GM21390 (cell line): Measurements from ENCODE around the gene COX19.

Source experiments
- ATAC-seq: cut with Tn5 transposase; IDR thresholded peaks from one replicate; pipeline ENCODE4 v1.9.1; 2021; ENCODE audit not compliant: unreplicated experiment

The COX19 gene

GRCh38 chr7:992709-993607 is 17.6 kb upstream of the COX19 start:
- peak; percentile 71 for ATAC-seq

- no peak for ATAC-seq
These were observed 16.6 kb upstream of the COX19 start for GRCh38 chr7:991729-992656.

DNA sequence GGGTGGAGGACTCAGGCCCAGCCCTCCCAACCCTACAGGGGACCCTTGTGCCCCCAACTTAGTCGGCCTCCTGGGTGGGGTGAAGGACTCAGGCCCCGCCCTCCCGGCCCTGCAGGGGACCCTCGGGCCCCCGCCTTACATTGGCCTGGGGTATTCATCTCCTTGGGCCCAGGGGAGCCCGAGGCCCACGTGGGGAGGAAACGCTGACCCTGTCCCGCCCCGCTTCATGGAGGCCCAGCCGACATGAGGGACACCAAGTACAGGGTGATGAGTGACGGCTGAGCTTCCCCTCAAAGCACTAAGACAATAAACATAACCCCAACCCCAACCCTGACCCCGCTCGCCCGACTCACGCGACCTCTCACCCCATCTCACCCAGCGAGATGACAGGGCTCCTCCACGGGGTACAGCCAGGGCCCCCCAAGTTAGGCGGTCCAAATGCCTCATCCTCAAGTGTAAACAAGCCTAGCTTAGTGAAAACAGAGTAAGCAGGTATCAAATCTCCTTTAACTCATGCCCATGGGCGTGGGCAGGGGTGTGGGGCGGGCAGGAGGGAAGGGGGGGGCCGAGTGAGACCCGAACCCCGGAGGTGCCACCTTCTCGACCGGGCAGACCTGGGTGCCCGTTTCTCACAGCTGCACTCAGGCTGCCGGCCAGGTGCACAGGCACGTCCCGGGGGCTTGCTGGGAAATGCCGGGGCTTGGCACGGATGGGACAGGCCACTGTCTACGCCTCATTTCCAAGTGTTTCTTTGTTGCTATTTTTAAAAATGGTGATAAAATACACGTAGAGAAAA is 15.8 kb upstream of the COX19 start:
- ATAC-seq, result no peak

- no peak for ATAC-seq
These were observed 15.1 kb upstream of the COX19 start for GRCh38 chr7:990352-990932.

- ATAC-seq, result no peak
These were observed 13.7 kb upstream of the COX19 start for GRCh38 chr7:988963-989529.

DNA sequence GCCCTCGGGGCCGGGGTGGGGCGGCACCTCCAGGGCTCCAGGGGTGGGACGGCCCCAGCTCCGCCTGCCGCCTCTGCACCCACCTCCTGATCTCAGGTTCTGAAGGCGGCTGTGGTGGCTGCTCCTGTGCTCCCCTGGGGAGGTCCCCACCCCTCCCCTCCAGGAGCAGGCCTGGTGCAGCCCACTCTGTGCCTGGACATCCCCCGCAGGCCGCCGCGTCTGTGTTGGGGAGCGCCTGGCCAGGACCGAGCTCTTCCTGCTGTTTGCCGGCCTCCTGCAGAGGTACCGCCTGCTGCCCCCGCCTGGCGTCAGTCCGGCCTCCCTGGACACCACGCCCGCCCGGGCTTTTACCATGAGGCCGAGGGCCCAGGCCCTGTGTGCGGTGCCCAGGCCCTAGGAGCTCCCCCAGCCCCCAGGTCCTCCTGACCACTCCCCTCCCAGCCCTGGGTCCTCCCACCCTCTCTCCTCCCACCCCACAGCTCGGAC is 13.1 kb upstream of the COX19 start:
- no peak for ATAC-seq

GRCh38 chr7:987909-988308 is 12.6 kb upstream of the COX19 start:
- ATAC-seq, result no peak

DNA sequence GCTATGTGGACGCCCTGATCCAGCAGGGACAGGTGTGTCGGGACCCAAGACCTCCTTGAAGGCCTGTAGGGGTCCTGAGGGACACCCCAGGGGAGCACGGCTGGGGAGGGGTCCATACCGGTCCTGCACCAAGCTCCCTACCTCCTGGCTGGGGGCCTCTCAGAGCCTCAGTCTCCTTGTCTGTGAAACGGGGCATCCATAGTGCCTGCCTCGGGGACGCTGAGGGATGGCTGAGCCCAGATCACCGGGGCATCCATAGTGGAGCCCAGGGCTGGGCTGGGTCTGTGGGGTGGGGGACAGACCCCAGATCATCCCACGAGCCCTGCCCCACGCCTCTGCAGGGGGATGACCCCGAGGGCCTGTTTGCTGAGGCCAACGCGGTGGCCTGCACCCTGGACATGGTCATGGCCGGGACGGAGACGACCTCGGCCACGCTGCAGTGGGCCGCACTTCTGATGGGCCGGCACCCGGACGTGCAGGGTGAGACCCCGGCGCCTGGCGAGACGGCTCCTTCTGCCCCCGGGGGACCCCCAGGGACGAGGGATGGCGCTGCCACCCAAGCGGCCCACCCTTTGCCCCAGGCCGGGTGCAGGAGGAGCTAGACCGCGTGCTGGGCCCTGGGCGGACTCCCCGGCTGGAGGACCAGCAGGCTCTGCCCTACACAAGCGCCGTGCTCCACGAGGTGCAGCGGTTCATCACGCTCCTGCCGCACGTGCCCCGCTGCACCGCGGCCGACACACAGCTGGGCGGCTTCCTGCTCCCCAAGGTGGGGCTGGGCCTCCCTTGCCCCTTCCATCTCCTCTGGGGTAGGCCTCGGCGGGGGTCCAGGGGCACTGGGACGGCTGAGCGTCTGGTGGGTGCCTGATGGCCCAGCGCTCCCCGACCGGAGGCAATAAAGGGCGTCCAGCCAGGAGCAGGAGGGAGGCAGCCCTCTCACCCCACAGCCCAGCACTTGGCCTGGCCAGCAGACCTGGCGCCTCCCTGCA is 11.7 kb upstream of the COX19 start:
- no peak for ATAC-seq

- no peak for ATAC-seq
These were observed 10.8 kb upstream of the COX19 start for GRCh38 chr7:985915-986741.

GRCh38 chr7:985127-985416 is 9.7 kb upstream of the COX19 start:
- ATAC-seq, result no peak

DNA sequence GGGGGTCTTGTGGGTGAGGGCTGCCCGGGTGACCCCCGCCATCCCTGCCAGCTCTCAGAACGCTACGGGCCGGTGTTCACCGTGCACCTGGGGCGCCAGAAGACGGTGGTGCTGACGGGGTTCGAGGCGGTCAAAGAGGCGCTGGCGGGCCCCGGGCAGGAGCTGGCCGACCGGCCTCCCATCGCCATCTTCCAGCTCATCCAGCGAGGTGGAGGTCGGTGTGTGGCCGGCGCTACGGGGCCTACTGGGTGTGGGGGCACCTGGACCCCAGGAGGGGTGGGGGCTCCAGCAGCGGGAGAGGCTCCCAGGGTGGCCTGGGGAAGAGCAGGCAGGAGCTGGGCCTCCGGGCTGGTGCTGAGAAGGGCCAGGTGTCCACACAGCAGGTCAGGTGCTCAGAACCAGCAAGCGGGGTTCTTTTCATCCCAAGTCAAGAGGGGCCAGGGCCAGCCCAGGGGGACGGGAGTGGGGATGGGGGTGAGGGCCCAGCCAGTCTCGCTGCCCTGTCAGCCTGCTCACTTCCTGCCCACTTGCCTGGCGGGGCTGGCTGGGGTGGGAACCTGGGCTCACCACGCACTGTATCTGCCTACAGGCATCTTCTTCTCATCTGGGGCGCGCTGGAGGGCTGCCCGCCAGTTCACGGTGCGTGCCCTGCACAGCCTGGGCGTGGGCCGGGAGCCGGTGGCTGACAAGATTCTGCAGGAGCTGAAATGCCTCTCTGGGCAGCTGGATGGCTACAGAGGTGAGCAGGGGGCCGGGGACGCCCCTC is 9.2 kb upstream of the COX19 start:
- ATAC-seq, result no peak

GRCh38 chr7:983616-984071 is 8.3 kb upstream of the COX19 start:
- ATAC-seq, result no peak

DNA sequence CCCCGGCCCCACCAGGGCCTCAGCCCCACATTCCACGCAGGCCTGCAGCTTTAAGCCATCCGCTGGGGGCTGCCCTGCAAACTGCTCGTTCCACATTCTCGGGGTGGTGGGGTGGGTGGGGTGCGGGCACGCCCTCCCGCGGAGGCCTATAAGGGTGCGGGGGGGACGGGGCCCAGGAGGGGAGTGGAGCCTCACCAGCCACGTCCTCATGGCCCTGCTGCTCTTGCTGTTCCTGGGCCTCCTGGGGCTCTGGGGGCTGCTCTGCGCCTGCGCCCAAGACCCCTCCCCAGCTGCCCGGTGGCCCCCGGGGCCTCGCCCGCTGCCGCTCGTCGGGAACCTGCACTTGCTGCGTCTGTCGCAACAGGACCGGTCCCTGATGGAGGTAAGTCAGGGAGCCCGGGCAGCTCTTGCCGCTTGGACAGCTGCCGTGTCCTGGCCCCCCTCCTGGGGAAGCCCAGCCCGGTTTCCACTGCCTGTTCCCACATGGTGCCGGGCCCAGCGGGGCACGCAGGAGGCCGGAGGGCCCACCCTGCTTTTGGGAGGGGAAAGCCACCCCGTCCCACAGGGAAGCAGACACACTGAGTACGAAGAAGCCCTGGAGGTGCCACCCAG is 7.8 kb upstream of the COX19 start, which contains the start of gene CYP2W1:
TSS of gene CYP2W1 (plus strand) at position 178 of the 612 bp plus-strand sequence. CDS start at position 209, 31 bp downstream.
- ATAC-seq, result no peak

DNA sequence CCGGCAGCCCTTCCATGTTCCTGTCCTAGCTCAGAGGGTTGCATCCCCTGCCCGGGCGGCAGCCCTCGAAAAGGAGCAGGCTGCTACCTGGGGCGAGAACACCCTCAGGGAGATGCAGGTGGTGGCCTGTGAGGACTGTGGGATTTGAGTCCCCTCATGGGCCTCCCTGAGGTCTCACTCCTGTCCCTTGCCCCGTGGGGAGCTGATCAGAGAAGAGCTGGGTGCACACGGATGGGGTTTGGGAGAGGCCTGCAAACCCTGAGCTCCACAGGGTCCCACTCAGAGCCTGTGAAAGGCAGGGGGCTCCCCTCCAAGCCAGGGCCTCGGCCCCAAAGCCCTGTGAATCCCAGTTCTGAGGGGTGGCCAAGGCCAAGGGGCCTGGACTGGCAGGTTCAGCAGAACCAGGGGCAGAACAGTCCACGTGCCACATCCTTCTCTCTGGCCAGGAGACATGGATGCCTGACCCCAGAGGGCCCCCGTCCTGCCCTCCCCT is 7.2 kb upstream of the COX19 start:
- ATAC-seq, result no peak

GRCh38 chr7:981793-982510 is 6.6 kb upstream of the COX19 start:
- ATAC-seq, result no peak
